Subcutaneous adipose tissue (tissue), 4 donors: ENCODE measurements around the gene HYAL2. TPM values are rescaled to one million over a fixed set of nuclear protein-coding genes. Genes with fewer than 3 reads are reported as not detected.

Source experiments
- CTCF ChIP-seq: fragments of 450-650 bp; IDR thresholded peaks from one replicate; pipeline ENCODE4 v1.5.1; 2016; ENCODE audit warnings: low read depth, mild to moderate bottlenecking, control low read depth, antibody characterized with exemption, moderate library complexity
- total RNA-seq, 4 donors: library from RNA; depleted of rRNA; stranded (reverse); fragments of >200 nt; gene quantifications; one replicate each; pipeline ENCODE4 v1.1.0, GENCODE V29; 2016

HYAL2 gene
- total RNA-seq, 4 donors from 2014 or later = 54.4 to 207 (median 117) TPM

- TF ChIP-seq CTCF = no peak
These were observed 32.3 kb upstream of the HYAL2 start for GRCh38 chr3:50354850-50355249.

GRCh38 chr3:50354186-50354764, 31.7 kb upstream of the HYAL2 start:
- no peak for TF ChIP-seq CTCF

GRCh38 chr3:50353245-50354004, 30.9 kb upstream of the HYAL2 start:
- no peak for TF ChIP-seq CTCF

- TF ChIP-seq CTCF = no peak
These were observed 30.2 kb upstream of the HYAL2 start for GRCh38 chr3:50352781-50353180.

GRCh38 chr3:50351323-50351697, 28.8 kb upstream of the HYAL2 start:
- no peak for TF ChIP-seq CTCF

GRCh38 chr3:50350527-50351322, 28.2 kb upstream of the HYAL2 start, which contains the start of the genes CYB561D2 and NPRL2:
Gene CYB561D2 (plus strand): TSS chr3:50350862. CDS start chr3:50351434, 572 bp downstream.
Gene NPRL2 (minus strand): TSS chr3:50350775. CDS start chr3:50350652, 123 bp downstream.
- no peak for TF ChIP-seq CTCF

GRCh38 chr3:50350213-50350526, 27.6 kb upstream of the HYAL2 start:
- TF ChIP-seq CTCF = no peak
